Neural cell (in vitro differentiated cells): ENCODE measurements around the gene MYLK3. TPM values are rescaled to one million over a fixed set of nuclear protein-coding genes. Genes with fewer than 3 reads are reported as not detected.

Experiments
- H2AFZ ChIP-seq: fragments of 200-600, 300-800 bp; sonication (generic), shearing (Covaris generic); 2 replicates; pipeline ENCODE4 v1.6.0; 2014; ENCODE audit warnings: low read depth, mild to moderate bottlenecking, antibody characterized with exemption, low read length, moderate library complexity
- H3F3A ChIP-seq: fragments of 200-600 bp; shearing (Covaris generic); 2 replicates; pipeline ENCODE4 v1.6.1; 2016; ENCODE audit warnings: mild to moderate bottlenecking, moderate library complexity, mixed read lengths, antibody characterized with exemption, low read length; ENCODE audit not compliant: insufficient read depth, poor library complexity, severe bottlenecking
- H3K27ac ChIP-seq: fragments of 200-600, 300-800 bp; sonication (generic), shearing (Covaris generic); 2 replicates; pipeline ENCODE4 v1.5.1; 2014; ENCODE audit warnings: mild to moderate bottlenecking, low read length, moderate library complexity
- H3K27me3 ChIP-seq: fragments of 300-800, 200-600 bp; sonication (generic), shearing (Covaris generic); 2 replicates; pipeline ENCODE4 v1.6.0; 2014; ENCODE audit warnings: mild to moderate bottlenecking, low read depth, low read length, moderate library complexity; ENCODE audit not compliant: insufficient read depth
- H3K36me3 ChIP-seq: fragments of 300-800, 200-600 bp; sonication (generic), shearing (Covaris generic); 2 replicates; pipeline ENCODE4 v1.5.1; 2014; ENCODE audit warnings: mild to moderate bottlenecking, antibody characterized with exemption, low read length, moderate library complexity; ENCODE audit not compliant: insufficient read depth
- H3K4me2 ChIP-seq: fragments of 300-800, 200-600 bp; sonication (generic), shearing (Covaris generic); 2 replicates; pipeline ENCODE4 v1.6.0; 2014; ENCODE audit warnings: mild to moderate bottlenecking, low read length
- H3K4me3 ChIP-seq: fragments of 300-800, 200-600 bp; sonication (generic), shearing (Covaris generic); 2 replicates; pipeline ENCODE4 v1.5.1; 2014; ENCODE audit warnings: mild to moderate bottlenecking, low read length, moderate library complexity
- H3K79me2 ChIP-seq: fragments of 200-600 bp; shearing (Covaris generic); replicated peaks from 2 replicates; pipeline ENCODE4 v1.6.0; 2014; ENCODE audit warnings: mild to moderate bottlenecking, low read length, moderate library complexity; ENCODE audit not compliant: insufficient read depth
- H3K9ac ChIP-seq: fragments of 300-800, 200-600 bp; sonication (generic), shearing (Covaris generic); 2 replicates; pipeline ENCODE4 v1.6.1; 2016; ENCODE audit warnings: mild to moderate bottlenecking, low read length, mixed read lengths
- H3K9me2 ChIP-seq: fragments of 200-600 bp; shearing (Covaris generic); 2 replicates; pipeline ENCODE4 v1.6.1; 2016; ENCODE audit warnings: mild to moderate bottlenecking, low read length, mixed read lengths; ENCODE audit not compliant: insufficient read depth
- H3K9me3 ChIP-seq: fragments of 200-600, 300-800 bp; sonication (generic), shearing (Covaris generic); 2 replicates; pipeline ENCODE4 v1.6.1; 2016; ENCODE audit warnings: mild to moderate bottlenecking, mixed run types, low read length, moderate library complexity, mixed read lengths
- H4K20me1 ChIP-seq: fragments of 200-600 bp; shearing (Covaris generic); 2 replicates; pipeline ENCODE4 v1.6.1; 2016; ENCODE audit warnings: mild to moderate bottlenecking, mixed run types; ENCODE audit not compliant: insufficient read depth
- CTCF ChIP-seq: fragments of 450-650 bp; IDR thresholded peaks from 2 replicates; pipeline ENCODE4 v1.5.1; 2014; ENCODE audit warnings: antibody characterized with exemption, mild to moderate bottlenecking, moderate library complexity; ENCODE audit not compliant: poor library complexity, severe bottlenecking
- EP300 ChIP-seq: fragments of 450-650 bp; conservative IDR thresholded peaks from 2 replicates; pipeline ENCODE4 v1.6.1; 2014; ENCODE audit warnings: antibody characterized with exemption, mild to moderate bottlenecking, moderate library complexity; ENCODE audit not compliant: poor library complexity, severe bottlenecking
- EZH2 ChIP-seq: fragments of 200-600, 300-800 bp; shearing (Covaris generic), sonication (generic); IDR thresholded peaks from 2 replicates; pipeline ENCODE4 v1.6.1; 2014; ENCODE audit warnings: antibody characterized with exemption, low read length, borderline replicate concordance, mild to moderate bottlenecking; ENCODE audit not compliant: insufficient read depth, poor library complexity, severe bottlenecking
- MXI1 ChIP-seq: fragments of 450-650 bp; conservative IDR thresholded peaks from 2 replicates; pipeline ENCODE4 v1.6.1; 2014; ENCODE audit warnings: antibody characterized with exemption, mild to moderate bottlenecking; ENCODE audit not compliant: poor library complexity, severe bottlenecking
- POLR2AphosphoS5 ChIP-seq: IDR thresholded peaks from 2 replicates; pipeline ENCODE4 v1.6.1; 2012
- RAD21 ChIP-seq: fragments of 450-650 bp; conservative IDR thresholded peaks from 2 replicates; pipeline ENCODE4 v1.6.1; 2014; ENCODE audit warnings: antibody characterized with exemption, mild to moderate bottlenecking, moderate library complexity
- REST ChIP-seq: IDR thresholded peaks from 2 replicates; pipeline ENCODE4 v1.6.1; 2012; ENCODE audit warnings: borderline replicate concordance
- SMC3 ChIP-seq: fragments of 450-650 bp; conservative IDR thresholded peaks from 2 replicates; pipeline ENCODE4 v1.6.1; 2014; ENCODE audit warnings: antibody characterized with exemption, mild to moderate bottlenecking, moderate library complexity; ENCODE audit not compliant: poor library complexity
- TAF1 ChIP-seq: IDR thresholded peaks from 2 replicates; pipeline ENCODE4 v1.6.1; 2012; ENCODE audit warnings: low read depth
- polyA plus RNA-seq: library from polyadenylated mRNA; depleted of rRNA; stranded (reverse); fragments of >200 nt; gene quantifications from 2 replicates; pipeline ENCODE4 v1.2.3, GENCODE V29; 2014

Gene MYLK3
- polyA plus RNA-seq, 1 donor from 2014 or later, result 0.07 TPM

- H2AFZ ChIP-seq, result no peak overlapping the region
- H3K79me2 ChIP-seq, result no peaks in the 10 kb centered on the region
- H4K20me1 ChIP-seq, result no peaks in the 10 kb centered on the region
- no peaks in the 10 kb centered on the region for H3F3A ChIP-seq
- no peaks in the 10 kb centered on the region for H3K36me3 ChIP-seq
- H3K27ac ChIP-seq, result no peak overlapping the region
- H3K27me3 ChIP-seq, result no peaks in the 10 kb centered on the region
- H3K9me3 ChIP-seq, result no peaks in the 10 kb centered on the region
- TF ChIP-seq CTCF, result no peak
- H3K9ac ChIP-seq, result no peak overlapping the region
- no peaks in the 10 kb centered on the region for H3K9me2 ChIP-seq
- no peak overlapping the region for H3K4me2 ChIP-seq
- H3K4me3 ChIP-seq, result no peak overlapping the region
These were observed 11.4 kb downstream of the MYLK3 start for GRCh38 chr16:46736695-46737094.

- Histone ChIP-seq H3K9me3 (no peaks in the 10 kb centered on the region), H3F3A (no peaks in the 10 kb centered on the region), H4K20me1 (no peaks in the 10 kb centered on the region), H3K4me2 (no peak overlapping the region), H3K27me3 (no peaks in the 10 kb centered on the region), H3K79me2 (no peaks in the 10 kb centered on the region), H2AFZ (no peak overlapping the region), H3K27ac (no peak overlapping the region), H3K4me3 (no peak overlapping the region), H3K9ac (no peak overlapping the region), H3K9me2 (no peaks in the 10 kb centered on the region), H3K36me3 (no peaks in the 10 kb centered on the region)
- TF ChIP-seq POLR2AphosphoS5 (no peak), RAD21 (no peak), SMC3 (no peak), EP300 (no peak), REST (no peak), TAF1 (no peak), CTCF (no peak), EZH2 (no peak), MXI1 (no peak)
These were observed 14.8 kb downstream of the MYLK3 start for GRCh38 chr16:46733319-46733830.
